NCI-H2107 treated with DMSO at 0.1 percent for 48 hours (cell line): Measurements from ENCODE around the gene SCAPER.
A peak's percentile ranks its signal among the peaks of the same experiment; 100 is the strongest.
"Not testable (repeated sequence)": the region's sequence is repeated elsewhere in the genome, so short reads cannot be mapped to it uniquely, and the experiment has no call there.

Experiments
- DNase-seq: peaks from one replicate; lab custom pipeline; 2025; ENCODE audit not compliant: unreplicated experiment; lab: John Stamatoyannopoulos, UW

The SCAPER gene

GRCh38 chr15:76584868-76585575, 320.1 kb downstream of the SCAPER start:
- DNase-seq, result no peak

GRCh38 chr15:76582550-76582949, 322.6 kb downstream of the SCAPER start:
- DNase-seq, result no peak

GRCh38 chr15:76577879-76578512, 327.1 kb downstream of the SCAPER start:
- DNase-seq, result no peak

GRCh38 chr15:76576523-76577279, 328.4 kb downstream of the SCAPER start:
- DNase-seq, result no peak

GRCh38 chr15:76575679-76576078, 329.5 kb downstream of the SCAPER start:
- no peak for DNase-seq

- no peak for DNase-seq
Observed at GRCh38 chr15:76575274-76575673, 329.9 kb downstream of the SCAPER start.

DNA sequence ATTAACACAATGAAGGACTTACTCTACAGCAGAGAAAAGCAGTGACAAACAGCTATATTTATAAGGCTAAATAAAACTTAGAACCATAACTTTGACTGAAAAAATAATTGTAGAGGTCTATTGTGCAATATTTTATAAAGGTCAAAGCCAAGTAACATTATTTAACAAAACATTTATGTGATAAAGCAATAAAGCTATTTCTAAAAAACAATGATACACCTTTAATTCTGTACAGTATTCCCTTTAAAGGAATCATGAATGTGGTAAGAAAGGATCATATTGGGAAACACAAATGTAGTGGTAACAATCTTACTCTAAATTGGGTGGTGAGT, 332.2 kb downstream of the SCAPER start:
- DNase-seq, result no peak

GRCh38 chr15:76566276-76566675, 338.9 kb downstream of the SCAPER start:
- DNase-seq, result peak; percentile 37

- no peak for DNase-seq
Observed at GRCh38 chr15:76565366-76565765, 339.8 kb downstream of the SCAPER start.

DNA sequence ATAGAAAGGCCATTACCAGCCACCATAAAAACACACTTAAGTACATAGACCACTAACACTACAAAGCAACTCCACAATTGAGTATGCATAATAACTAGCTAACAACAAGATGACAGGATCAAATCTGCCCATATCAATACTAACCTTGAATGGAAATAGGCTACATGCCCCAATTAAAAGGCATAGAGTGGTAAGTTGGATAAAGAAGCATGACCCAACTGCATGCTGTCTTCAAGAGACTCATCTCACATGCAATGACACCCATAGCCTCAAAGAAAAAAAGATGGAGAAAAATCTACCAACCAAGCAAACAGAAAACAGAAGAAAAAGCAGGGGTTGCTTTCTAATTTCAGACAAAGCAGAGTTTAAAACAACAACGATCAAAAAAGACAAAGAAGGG, 349.9 kb downstream of the SCAPER start:
- no peak for DNase-seq

DNA sequence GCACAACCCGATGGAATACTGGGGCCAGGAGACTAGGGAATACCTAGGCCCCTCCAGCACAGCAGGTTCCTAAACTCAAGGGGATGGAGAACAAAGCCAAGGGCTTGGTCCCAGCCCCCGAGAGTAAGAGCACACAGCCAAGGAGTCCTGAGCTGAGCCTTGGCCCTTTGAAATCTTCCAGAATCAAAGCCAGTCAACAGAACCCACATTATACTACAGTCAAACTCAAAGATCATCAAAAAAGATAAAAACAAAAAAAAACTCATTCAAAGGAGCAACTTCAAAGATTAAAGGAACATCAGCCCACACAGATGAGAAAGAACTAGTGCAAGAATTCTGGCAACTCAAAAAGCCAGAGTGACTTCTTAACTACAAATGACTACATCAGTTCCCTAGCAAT, 351.6 kb downstream of the SCAPER start:
- no peak for DNase-seq

- no peak for DNase-seq
Observed at GRCh38 chr15:76553102-76553501, 352.0 kb downstream of the SCAPER start.

DNA sequence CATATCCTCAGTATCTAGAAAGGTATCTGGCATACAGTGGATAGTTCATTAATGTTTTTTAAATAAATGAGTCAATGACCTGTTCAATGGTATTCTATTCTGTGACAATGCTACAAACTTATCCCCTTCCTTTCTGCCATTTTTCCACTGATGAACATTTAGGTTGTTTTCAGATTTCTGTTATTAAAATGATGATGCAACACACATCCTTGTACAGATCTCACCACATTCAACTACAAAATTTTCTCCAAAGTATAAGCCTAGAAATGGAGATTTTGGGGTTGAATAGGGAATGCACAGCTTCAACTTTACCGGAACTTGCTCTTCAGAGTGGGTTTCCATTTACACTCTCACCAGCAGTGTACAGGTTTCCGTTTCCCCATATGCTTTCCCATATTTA, 358.3 kb downstream of the SCAPER start:
- no peak for DNase-seq

GRCh38 chr15:76533995-76534394, 371.1 kb downstream of the SCAPER start:
- DNase-seq, result no peak

- no peak for DNase-seq
Observed at GRCh38 chr15:76533060-76533820, 371.9 kb downstream of the SCAPER start.

DNA sequence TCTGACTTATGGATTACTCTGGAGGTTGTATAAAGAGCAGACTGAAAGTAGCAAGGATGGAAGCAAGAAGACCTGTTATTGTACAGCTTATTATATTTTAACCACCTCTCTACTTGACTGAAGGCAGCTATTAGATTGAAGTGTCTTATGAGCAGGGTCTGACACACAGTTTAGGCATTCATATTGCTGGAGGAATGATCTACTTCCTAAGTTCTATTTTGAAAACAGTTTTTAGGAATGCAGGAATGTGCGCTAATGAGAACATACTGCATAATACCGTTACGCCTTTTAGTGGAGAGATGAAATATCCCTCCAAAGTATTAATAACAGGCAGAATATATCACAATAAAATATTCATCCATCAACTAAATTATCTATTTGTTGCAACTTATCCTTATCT, 375.2 kb downstream of the SCAPER start:
- no peak for DNase-seq

- no peak for DNase-seq
Observed at GRCh38 chr15:76526111-76526510, 379.0 kb downstream of the SCAPER start.

GRCh38 chr15:76517910-76518309, 387.2 kb downstream of the SCAPER start:
- DNase-seq, result no peak

GRCh38 chr15:76514282-76514681, 390.9 kb downstream of the SCAPER start:
- DNase-seq, result no peak

DNA sequence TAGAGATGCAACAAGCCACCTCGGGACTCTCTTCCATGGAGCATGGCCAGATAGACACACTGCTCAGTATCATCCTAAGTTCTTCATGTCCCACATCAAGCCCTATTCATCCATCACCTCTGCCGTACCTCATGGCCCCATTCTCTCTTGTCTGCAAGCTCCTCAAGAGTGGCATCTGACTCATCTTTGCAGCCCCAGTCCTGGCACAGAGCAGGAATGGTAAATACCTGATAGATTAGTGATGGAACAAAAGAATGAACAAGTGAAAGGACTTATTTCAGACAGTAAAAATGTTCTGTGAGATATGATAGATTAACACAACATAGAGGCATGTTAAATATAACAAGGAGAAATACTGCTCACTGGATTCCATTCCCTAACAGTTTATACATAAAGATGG, 392.2 kb downstream of the SCAPER start:
- no peak for DNase-seq

DNA sequence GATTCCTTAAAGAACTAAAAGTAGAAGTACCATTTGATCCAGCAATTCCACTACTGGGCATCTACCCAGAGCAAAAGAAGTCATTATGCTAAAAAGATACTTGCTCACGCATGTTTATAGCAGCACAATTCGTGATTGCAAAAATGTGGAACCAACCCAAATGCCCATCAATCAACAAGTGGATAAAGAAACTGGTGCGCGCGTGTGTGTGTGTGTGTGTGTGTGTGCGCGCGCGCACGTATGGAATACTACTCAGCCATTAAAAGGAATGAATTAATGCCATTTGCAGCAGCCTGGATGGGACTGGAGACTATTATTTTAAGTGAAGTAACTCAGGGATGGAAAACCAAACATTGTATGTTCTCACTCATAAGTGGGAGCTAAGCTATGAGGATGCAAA, 394.5 kb downstream of the SCAPER start:
- DNase-seq, result not testable (repeated sequence)

DNA sequence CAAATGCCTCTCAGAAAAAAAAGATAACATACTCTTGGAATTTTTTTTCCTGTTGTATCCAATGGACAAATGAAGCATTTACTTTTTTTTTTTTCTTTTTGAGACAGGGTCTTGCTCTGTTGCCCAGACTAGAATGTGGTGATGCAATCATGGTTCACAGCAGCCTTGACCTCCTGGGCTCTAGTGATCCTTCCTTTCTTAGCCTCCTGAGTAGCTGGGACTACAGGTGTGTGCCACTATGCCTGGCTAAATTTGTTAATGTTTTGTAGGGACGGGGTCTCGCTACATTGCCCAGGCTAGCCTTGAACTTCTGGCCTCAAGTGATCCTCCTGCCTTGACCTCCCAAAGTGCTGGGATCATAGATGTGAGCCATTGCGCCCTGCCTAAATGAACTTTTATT, 401.3 kb downstream of the SCAPER start:
- DNase-seq, result no peak
